DND-41 (cell line): ENCODE measurements around the gene MICAL2.

Experiments
- CTCF ChIP-seq: IDR thresholded peaks from 2 replicates; pipeline ENCODE4 v1.5.1; 2012; ENCODE audit warnings: borderline replicate concordance, low read length, moderate library complexity, mild to moderate bottlenecking; ENCODE audit not compliant: poor library complexity, severe bottlenecking; ENCODE audit errors: extremely low read depth
- EZH2 ChIP-seq: IDR thresholded peaks from 3 replicates; pipeline ENCODE4 v1.6.1; 2012; ENCODE audit warnings: borderline replicate concordance, low read depth, mild to moderate bottlenecking, moderate library complexity, low read length, inconsistent platforms; ENCODE audit not compliant: severe bottlenecking

DNA sequence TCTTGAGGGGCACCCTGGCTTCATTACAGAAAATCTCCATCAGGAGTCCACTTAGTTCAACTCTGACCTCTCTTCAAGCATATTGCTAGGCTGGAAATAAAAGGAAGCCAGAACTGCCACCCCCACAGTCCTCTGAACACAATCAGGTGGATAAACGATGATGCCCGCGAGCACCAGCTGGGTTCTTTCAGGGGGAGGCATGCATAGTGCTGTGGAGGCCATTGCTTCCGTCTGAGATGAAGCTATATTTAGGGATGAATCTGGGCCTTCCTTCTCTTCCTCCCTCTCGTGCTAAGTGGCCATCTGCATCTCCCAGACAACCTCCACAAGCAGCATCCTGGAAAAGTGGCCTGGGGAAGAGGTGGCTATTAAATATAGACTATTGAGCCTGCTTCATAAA lies 3.9 kb upstream of the MICAL2 start:
- TF ChIP-seq CTCF (no peak), EZH2 (no peak)
